Measurements from ENCODE around the gene CDC23.

The CDC23 gene

DNA sequence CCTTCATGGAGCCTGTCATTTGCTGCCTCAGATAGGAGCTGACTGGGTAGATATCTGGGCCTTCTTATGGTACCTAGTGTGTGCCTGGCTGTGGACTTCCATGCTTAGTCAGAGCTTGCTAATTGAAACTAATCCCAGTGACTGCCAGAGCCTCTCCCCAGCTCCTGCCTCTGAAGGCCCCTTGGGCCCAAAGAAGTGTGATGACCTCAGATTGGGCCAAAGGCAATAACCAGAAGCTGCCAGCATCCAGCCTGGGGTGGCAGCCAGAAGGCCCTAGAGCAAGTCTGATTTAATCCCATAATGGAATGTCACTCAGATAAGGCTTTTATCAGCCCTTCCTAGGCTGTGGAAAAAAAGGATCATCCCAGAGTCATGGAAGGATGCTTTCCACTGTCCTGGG is 17.1 kb upstream of the CDC23 start (continued):
- no peak for TF ChIP-seq PRDM2 (tag by site-specific recombination; IDR thresholded peaks at IDR 0.05; ENCODE audit: borderline replicate concordance)
- no peak for TF ChIP-seq MZF1 (tag by site-specific recombination; IDR thresholded peaks at IDR 0.05; ENCODE audit: borderline replicate concordance)
- TF ChIP-seq ZNF560 (tag by site-specific recombination; IDR thresholded peaks at IDR 0.05; ENCODE audit: borderline replicate concordance) = no peak
- no peak for TF ChIP-seq RBAK (tag by site-specific recombination; IDR thresholded peaks at IDR 0.05)
- TF ChIP-seq INSM2 (tag by site-specific recombination; IDR thresholded peaks at IDR 0.05) = no peak
- no peak for TF ChIP-seq EGR2 (tag by site-specific recombination; IDR thresholded peaks at IDR 0.05; ENCODE audit: low read depth)
- no peak for TF ChIP-seq ZNF707 (tag by site-specific recombination; IDR thresholded peaks at IDR 0.05)
- no peak for TF ChIP-seq ZNF785 (tag by site-specific recombination; IDR thresholded peaks at IDR 0.05)
- TF ChIP-seq ZNF274 (IDR thresholded peaks at IDR 0.05; ENCODE audit: low read length) = no peak
- TF ChIP-seq ZNF274 (tag by site-specific recombination; IDR thresholded peaks at IDR 0.05; ENCODE audit: borderline replicate concordance) = no peak
- TF ChIP-seq SCRT1 (tag by site-specific recombination; IDR thresholded peaks at IDR 0.05; ENCODE audit: borderline replicate concordance) = no peak
- TF ChIP-seq ZFP3 (tag by site-specific recombination; IDR thresholded peaks at IDR 0.05; ENCODE audit: low read depth) = no peak
- TF ChIP-seq ZNF585B (tag by site-specific recombination; IDR thresholded peaks at IDR 0.05) = no peak
- TF ChIP-seq ZNF660 (tag by site-specific recombination; IDR thresholded peaks at IDR 0.05) = peak; percentile 86
- no peak for TF ChIP-seq ZNF121 (tag by site-specific recombination; IDR thresholded peaks at IDR 0.05)
- TF ChIP-seq ZSCAN16 (tag by site-specific recombination; IDR thresholded peaks at IDR 0.05) = no peak
- no peak for TF ChIP-seq ZNF791 (tag by site-specific recombination; IDR thresholded peaks at IDR 0.05)
- TF ChIP-seq ZNF621 (tag by site-specific recombination; IDR thresholded peaks at IDR 0.05) = no peak
- peak; percentile 42; the same call in 1 of the 2 replicates for TF ChIP-seq GLIS2 (tag by site-specific recombination; IDR thresholded peaks at IDR 0.05)
- TF ChIP-seq, protein P1, sequence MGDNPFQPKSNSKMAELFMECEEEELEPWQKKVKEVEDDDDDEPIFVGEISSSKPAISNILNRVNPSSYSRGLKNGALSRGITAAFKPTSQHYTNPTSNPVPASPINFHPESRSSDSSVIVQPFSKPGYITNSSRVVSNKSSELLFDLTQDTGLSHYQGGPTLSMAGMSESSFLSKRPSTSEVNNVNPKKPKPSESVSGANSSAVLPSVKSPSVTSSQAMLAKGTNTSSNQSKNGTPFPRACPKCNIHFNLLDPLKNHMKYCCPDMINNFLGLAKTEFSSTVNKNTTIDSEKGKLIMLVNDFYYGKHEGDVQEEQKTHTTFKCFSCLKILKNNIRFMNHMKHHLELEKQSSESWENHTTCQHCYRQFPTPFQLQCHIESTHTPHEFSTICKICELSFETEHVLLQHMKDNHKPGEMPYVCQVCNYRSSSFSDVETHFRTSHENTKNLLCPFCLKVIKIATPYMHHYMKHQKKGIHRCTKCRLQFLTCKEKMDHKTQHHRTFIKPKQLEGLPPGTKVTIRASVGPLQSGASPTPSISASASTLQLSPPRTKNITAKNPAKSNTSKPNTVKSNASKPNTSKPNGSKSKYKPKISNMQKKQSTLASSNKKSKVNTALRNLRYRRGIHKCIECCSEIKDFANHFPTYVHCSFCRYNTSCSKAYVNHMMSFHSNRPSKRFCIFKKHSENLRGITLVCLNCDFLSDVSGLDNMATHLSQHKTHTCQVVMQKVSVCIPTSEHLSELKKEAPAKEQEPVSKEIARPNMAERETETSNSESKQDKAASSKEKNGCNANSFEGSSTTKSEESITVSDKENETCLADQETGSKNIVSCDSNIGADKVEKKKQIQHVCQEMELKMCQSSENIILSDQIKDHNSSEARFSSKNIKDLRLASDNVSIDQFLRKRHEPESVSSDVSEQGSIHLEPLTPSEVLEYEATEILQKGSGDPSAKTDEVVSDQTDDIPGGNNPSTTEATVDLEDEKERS (tag by site-specific recombination; IDR thresholded peaks at IDR 0.05) = 0 out of 2 replicates have a peak, but pooled peaks have one; percentile 18
- TF ChIP-seq ZNF548 (tag by site-specific recombination; IDR thresholded peaks at IDR 0.05) = no peak
- TF ChIP-seq ZEB2 (tag by site-specific recombination; IDR thresholded peaks at IDR 0.05) = 0 out of 2 replicates have a peak, but pooled peaks have one; percentile 74
- TF ChIP-seq ZNF514 (tag by site-specific recombination; IDR thresholded peaks at IDR 0.05) = no peak
- no peak for TF ChIP-seq ZNF664 (tag by site-specific recombination; IDR thresholded peaks at IDR 0.05)
- no peak for TF ChIP-seq ZNF23 (tag by site-specific recombination; IDR thresholded peaks at IDR 0.05; ENCODE audit: borderline replicate concordance)
- TF ChIP-seq ZNF302 (tag by site-specific recombination; IDR thresholded peaks at IDR 0.05; ENCODE audit: low read depth) = no peak
- TF ChIP-seq, protein P2, sequence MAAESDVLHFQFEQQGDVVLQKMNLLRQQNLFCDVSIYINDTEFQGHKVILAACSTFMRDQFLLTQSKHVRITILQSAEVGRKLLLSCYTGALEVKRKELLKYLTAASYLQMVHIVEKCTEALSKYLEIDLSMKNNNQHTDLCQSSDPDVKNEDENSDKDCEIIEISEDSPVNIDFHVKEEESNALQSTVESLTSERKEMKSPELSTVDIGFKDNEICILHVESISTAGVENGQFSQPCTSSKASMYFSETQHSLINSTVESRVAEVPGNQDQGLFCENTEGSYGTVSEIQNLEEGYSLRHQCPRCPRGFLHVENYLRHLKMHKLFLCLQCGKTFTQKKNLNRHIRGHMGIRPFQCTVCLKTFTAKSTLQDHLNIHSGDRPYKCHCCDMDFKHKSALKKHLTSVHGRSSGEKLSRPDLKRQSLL (tag by site-specific recombination; IDR thresholded peaks at IDR 0.05) = no peak; the same call in 1 of the 2 replicates
- no peak for TF ChIP-seq GFI1B (tag by site-specific recombination; IDR thresholded peaks at IDR 0.05)
- TF ChIP-seq, protein P3, sequence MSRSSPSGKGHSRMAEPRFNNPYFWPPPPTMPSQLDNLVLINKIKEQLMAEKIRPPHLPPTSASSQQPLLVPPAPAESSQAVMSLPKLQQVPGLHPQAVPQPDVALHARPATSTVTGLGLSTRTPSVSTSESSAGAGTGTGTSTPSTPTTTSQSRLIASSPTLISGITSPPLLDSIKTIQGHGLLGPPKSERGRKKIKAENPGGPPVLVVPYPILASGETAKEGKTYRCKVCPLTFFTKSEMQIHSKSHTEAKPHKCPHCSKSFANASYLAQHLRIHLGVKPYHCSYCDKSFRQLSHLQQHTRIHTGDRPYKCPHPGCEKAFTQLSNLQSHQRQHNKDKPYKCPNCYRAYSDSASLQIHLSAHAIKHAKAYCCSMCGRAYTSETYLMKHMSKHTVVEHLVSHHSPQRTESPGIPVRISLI (tag by site-specific recombination; IDR thresholded peaks at IDR 0.05) = no peak
- TF ChIP-seq ZNF169 (tag by site-specific recombination; IDR thresholded peaks at IDR 0.05) = no peak

Data from HEK293 (cell line).